Iris pigment epithelial cell (primary cell): Measurements from ENCODE around the gene SRPK3.
"Not testable (repeated sequence)": the region's sequence is repeated elsewhere in the genome, so short reads cannot be mapped to it uniquely, and the experiment has no call there.

Experiments used
- DNase-seq: peaks from one replicate; pipeline ENCODE4 v3.0.0-alpha.2; 2011; ENCODE audit warnings: low read depth

SRPK3 gene

DNA sequence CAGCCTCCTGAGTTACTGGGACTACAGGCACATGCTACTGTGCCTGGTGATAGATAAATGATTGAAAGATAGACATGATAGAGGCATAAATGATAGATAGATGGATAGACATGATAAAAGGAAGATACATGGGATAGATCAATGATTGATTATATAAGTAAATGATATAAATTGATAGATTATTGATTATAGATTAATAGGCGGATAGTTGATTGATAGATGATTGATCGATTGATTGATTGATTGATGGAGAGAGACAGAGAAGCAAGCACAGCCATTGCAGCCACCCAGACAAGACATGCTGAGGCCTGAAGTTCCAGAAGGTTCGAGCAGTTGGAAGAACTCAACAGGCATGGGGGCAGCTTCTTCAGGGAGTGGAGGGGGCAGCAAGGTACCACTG, 34.5 kb upstream of the SRPK3 start:
- no peak for DNase-seq

DNA sequence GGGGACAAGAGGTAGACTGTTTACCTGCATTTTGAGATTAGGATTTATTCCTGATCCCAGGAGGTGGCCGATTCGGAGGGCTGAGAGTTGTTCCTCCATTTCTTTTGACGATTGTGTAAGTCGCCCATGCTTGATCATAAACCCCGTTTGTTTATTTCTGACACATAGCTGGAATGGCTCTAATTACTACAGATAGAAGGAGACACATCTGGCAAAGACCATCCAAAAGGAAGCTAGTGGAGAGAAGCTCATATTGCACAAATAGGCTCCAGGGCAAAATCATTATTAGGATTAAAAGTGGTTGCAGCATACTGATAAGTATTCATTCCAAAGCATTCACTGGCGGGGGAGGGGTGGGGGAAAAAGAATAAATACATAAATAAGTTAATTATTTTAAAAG, 33.9 kb upstream of the SRPK3 start:
- not testable (repeated sequence) for DNase-seq

DNA sequence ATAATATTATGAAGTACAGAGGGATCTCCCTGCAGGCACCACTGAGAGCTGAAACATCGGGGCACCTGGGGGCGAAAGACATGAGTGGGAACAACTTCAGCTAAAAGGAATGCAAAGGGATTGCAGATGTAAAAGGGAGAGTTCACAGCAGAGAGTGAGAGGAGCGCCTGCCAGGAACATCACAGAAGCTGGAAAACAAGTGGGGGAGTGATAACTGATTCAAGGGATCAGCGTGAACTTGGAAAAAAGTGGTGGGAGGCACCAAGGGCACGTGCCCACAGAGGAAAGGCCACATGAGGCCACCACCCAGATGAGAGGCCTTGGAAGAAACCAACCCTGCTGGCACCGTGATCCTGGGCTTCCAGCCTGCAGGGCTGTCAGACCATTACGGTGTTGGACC, 31.8 kb upstream of the SRPK3 start:
- DNase-seq = not testable (repeated sequence)

DNA sequence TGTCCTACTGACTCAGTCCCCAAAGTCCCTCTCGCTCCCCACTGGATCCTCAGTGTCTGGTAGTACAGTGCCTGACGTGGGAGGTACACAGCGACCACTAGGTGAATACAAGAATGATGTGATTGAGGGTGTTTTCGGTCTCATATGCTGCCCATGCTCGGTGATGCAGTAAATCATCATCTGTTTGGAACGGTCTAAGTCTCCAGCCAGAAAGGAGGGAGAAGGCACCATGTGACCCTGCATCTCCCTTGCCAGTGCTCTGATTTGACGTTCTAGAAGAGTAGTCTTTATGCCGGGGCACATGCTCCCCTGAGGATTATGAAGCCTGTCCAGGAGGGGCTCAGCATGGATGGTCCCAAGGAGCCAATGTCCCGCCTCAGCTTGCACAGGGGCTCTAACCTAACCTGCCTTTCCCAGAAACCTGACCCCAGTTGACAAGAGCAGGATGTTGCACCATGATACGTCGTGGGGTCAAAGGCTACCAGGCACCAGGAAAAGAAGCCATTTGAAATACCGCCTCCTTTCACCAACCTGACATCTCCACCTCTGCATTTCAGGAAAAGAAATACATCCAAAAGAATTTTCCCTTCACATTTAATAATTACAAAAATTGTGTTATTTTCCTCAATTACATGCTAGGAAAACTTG, 30.6 kb upstream of the SRPK3 start:
- no peak for DNase-seq

DNA sequence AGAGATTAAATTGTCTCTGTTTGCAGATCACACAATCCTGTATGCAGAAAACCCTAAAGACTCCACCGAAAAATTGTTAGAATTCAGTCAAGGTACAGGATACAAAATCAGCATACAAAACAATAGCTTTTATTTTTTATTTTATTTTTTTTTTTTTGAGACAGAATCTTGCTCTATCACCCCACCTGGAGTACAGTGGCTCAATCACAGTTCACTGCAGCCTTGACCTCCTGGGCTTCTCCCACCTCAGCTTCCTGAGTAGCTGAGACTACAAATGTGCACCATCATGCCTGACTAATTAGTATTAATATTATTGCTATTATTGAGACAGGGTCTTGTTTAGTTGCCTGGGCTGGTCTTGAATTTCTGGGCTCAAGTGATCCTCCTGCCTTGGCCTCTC, 25.7 kb upstream of the SRPK3 start:
- no peak for DNase-seq

DNA sequence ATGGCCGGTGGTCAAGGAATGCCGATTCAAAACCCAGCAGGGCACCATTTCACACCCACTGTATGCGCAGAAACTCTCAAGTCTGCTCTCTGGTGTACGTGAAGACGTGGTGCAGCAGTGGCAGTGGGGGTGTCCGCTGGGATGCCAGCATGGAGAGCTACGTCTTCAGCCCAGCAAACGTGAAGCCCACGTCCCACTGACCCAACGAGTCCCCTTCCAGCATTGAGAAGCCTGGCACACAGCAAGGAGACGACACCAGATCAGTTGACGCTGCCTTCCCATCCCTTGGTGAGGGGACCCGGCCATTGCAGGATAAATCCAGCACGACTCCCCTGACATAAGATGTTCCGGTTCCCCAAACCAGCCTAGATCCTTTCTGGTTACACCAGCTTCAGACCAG, 19.0 kb upstream of the SRPK3 start:
- DNase-seq = no peak

DNA sequence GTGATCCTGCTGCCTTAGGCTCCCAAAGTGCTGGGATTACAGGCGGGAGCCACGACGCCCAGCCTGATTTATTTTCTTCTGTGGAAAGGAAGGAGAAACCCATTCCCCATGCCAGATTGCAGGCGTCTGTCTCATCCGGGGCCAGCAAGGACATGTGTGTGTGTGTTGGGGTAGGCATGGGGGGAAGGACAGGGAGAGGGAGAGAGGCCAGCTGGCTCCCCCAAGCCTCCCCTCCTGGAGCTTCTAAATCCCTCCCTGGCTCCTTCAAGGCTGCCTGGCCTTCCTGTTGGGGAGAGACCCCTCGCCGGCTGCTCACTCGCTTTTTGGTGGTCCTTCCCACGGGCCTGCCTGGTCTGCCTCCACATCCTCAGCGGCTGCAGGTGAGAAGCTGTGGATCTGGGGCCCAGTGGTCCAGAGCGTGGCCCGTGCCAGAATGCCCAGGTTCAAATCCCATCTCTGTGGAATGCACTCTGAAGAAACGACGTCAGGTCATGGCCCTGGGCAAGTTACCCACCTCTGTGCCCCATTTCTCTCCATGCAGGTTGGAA, 18.1 kb upstream of the SRPK3 start:
- no peak for DNase-seq

DNA sequence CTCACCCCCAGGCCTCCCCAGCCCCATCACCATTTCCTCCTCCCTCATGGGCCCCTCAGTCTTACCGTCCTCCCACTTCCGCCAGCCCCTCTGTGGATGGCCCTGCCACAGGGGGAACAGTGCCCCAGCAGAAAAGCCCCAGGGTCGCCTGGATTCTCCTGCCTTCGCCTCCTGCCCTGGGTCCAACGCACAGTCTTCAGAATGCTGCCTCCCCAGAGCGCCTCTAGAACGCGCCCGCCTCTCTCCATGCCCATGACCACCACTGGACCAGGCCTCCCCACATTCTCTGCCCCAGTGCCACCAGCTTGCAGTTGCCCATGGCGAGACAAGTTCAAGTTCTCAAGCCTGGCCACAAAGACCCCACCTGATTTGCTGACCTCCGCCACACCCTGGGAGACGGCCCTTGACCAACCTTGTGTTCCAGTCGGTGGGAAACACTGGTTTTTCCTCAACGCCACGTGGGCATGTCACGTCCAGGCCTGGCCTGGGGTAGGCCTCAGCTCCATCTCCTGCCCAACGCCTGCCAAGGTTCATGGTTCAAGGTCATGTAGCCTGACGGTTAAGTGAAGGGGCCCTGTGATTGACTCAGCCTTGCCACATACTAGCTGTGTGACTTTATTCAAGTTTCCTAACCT, 17.4 kb upstream of the SRPK3 start:
- no peak for DNase-seq

DNA sequence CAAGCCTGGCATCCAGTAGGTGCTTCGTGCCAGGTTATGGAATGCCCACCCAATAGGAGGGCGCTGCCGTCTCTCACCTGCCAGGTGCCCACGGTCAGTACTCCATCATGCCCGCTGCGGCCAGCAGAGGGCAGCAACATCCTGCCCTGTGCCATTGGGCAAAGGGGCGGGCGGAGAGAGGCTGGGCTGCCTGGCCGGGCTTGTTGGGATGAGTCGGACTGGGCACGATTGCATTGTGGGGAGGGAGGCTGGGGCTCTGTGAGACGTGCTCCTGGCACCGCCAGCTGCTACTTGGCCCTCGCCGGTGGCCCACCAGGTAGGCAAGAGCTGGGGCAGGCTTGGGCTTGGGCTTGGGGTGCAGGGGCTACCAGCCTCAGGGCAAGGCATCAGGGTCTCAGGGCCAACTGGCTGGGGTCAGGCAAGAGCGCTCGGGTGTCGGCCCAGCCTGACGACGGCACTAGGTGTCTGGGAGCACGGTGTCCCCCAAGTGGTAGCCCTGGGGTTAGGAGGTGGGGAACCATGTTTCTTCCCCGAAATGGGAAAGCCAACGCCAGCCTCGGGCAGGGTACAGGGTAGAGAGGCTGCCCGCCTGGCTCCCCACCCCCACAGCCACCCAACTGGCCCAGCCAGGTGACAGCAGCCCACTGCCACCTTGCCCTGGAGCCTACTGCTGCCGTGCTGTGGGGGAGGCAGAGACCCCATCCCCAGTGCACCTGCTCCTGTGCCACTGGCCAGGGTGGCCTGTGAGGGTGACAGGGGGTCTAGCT, 16.7 kb upstream of the SRPK3 start, which contains the start of gene PLXNB3:
TSS of gene PLXNB3 (plus strand) at position 261 of the 767 bp plus-strand sequence. CDS start 1,287 bp downstream, outside the sequence.
- peak; percentile 50 for DNase-seq

DNA sequence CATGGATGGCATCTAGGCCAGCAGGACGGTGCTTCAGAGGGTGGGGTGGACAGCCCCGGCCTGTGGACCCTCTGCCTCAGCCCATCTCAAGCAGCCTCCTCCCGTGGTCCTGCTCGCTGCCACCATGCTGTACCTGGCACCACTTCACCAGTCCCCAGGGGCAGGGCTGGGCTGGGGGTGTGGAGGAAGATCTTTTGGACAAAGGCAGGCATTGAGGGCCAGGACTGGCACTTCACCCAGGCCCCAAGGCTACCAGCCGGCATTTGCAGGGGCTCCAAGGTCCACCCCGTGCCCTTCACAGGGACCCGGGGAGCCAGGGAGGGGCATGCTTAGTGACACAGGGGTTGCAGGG, 16.1 kb upstream of the SRPK3 start:
- DNase-seq = no peak

DNA sequence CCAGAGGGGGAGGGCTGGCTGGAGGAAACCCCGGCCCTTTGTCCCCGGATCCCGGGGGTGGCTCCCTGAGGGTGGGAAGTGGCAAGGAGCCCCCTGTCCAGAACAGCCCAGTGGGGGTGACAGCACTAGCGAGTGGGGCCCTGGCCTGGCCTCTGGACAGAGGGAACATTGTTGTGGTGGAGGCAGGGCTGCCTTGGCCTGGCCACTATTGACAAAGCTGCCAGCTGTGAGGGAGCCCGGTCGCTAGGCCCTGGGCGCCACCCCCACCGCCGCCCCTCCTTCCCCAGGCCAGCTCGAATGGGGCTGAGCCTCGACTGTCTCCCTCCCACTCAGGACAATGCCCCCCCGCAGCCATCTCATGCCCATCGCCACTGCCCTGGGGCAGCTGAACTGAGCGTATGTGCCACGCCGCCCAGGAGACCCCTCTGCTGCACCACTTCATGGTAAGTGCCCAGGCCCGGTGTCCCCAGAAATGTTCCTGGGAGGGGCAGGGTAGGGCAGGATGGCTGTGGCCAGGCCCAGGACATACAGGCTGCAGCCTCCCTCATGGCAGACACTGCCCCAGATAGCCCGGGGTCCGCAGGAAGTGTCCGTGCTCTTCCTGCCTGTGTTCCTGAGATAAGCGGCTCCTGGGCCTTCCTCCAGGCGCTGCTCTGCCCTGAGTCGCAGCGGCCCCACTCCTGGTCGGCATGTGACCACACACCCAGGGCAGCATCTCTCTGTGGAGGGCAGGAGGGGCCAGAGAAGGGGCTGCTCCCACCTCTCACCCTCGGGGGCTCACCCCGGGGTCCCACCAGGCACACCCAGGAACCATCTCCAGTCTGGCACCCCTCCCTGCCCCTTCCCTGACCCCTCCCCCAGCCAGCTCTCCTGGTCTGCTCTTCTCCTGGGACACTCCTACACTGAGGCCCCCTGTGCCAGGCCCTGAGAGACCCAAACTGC, 15.4 kb upstream of the SRPK3 start:
- no peak for DNase-seq

DNA sequence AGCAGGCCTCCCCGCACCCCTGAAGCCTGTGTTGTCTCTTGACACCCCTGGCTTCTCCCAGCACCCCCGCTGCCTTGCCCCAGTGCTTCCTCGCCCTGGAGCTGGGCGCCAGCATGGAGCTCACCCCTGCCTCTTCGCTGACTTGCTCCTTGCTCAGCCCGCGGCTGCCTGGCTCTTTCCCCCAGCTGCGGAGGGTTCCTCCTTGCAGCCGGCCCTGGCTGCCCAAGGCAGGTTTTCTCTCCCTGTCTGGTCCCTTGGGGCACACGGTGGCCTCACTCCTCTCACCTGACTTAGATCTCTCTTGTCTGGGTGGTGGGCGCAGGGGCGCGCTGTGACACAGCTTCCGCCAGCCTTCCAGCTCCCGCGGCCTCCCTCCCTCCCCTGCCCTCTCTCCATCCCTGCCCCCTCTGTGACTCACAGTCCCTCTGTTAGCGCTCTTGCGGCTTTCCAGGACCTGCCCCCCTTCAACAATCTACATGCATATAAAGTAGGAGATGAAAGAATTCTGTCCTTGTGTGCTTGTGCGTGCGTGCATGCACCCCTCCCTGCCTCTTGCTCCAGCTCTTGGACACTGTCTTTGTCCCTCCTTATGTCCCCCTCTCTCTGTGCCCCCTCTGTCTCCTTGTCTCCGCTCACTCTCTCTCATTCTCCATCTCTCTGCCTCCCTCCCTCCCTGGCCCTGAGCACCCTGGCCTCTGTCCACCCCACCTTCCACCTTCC, 14.6 kb upstream of the SRPK3 start:
- peak; percentile 71 for DNase-seq

DNA sequence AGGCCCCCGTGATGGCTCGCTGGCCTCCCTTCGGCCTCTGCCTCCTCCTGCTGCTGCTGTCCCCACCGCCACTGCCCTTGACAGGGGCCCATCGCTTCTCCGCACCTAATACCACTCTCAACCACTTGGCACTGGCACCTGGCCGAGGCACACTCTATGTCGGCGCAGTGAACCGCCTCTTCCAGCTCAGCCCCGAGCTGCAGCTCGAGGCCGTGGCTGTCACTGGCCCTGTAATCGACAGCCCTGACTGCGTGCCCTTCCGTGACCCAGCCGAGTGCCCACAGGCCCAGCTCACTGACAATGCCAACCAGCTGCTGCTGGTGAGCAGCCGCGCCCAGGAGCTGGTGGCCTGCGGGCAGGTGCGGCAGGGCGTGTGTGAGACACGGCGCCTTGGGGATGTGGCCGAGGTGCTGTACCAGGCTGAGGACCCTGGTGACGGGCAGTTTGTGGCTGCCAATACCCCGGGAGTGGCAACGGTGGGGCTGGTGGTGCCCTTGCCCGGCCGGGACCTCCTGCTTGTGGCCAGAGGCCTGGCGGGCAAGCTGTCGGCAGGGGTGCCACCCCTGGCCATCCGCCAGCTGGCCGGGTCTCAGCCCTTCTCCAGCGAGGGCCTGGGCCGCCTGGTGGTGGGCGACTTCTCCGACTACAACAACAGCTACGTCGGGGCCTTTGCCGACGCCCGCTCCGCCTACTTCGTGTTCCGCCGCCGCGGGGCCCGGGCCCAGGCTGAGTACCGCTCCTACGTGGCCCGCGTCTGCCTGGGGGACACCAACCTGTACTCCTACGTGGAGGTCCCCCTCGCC, 13.8 kb upstream of the SRPK3 start:
- DNase-seq = no peak

DNA sequence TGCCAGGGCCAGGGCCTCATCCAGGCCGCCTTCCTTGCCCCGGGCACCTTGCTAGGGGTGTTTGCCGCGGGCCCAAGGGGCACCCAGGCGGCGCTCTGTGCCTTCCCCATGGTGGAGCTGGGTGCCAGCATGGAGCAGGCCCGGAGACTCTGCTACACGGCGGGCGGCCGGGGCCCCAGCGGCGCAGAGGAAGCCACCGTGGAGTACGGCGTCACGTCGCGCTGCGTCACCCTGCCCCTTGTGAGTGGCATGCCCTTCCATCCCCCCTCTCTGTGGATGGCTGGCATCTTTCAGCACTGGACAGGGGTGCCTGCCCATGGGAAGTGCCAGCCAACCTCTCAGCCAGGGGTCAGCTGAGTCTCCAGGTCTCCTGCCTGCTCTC, 13.2 kb upstream of the SRPK3 start:
- DNase-seq = no peak

DNA sequence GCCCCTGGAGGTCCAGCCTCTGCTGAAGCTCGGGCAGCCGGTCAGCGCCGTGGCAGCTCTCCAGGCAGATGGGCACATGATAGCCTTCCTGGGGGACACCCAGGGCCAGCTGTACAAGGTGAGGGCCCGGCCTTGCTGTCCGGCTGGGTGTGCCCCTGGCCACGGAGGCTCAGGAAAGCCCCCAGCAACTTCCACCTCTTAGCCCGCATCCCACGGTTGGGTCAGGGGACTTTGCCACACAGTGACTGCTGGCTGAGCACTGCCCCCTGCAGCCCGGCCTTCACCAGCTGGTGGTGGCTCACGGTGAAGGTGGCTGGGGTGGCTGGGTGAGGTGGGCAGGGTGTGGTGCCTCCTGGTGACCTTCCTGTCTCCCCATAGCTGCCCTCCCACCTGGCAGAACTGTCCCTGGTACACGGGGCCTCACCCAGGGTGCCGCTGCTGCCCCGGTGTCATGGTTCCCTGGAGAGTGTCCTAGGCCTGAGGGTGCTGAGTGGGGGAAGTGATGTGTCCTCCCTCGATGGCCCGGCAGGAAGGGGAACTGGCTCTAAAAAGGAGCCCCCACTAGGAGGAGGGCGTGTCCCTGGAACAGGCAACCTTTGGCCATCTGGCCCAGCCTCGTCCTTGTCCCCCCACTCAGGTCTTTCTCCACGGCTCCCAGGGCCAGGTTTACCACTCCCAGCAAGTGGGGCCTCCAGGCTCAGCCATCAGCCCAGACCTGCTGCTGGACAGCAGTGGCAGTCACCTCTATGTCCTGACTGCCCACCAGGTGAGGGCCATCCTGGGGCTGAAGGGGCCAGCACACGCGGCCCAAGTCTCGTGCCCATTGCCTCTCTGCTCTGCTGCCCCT, 12.3 kb upstream of the SRPK3 start:
- DNase-seq = no peak

DNA sequence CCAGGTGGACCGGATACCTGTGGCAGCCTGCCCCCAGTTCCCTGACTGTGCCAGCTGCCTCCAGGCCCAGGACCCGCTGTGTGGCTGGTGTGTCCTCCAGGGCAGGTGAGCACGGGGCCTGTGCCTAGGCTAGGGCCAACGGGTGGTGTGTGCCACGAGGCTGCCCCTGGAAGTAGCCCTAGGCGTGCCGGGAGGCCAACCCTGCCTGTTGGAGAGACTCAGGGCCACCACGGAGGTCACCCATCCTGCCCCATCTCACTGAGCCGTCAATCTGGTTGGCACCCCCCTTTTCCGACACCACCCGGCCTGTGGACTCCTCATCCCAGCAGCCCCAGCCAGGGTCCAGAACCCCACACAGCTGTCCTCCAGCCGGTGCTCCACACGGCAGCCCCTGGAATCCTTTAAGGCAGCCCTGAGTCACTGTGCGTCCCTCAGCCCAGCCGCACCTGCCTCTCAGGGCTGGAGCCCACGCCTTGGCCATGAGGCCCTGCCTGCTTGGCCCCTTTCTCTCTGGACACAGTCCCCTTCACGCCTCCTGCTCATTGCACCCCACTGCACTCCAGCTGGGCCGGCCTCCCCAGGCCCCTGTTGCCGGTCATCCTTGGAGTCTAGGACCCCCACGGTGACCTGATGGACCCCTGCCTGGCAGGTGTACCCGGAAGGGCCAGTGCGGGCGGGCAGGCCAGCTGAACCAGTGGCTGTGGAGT, 11.5 kb upstream of the SRPK3 start:
- DNase-seq = no peak

DNA sequence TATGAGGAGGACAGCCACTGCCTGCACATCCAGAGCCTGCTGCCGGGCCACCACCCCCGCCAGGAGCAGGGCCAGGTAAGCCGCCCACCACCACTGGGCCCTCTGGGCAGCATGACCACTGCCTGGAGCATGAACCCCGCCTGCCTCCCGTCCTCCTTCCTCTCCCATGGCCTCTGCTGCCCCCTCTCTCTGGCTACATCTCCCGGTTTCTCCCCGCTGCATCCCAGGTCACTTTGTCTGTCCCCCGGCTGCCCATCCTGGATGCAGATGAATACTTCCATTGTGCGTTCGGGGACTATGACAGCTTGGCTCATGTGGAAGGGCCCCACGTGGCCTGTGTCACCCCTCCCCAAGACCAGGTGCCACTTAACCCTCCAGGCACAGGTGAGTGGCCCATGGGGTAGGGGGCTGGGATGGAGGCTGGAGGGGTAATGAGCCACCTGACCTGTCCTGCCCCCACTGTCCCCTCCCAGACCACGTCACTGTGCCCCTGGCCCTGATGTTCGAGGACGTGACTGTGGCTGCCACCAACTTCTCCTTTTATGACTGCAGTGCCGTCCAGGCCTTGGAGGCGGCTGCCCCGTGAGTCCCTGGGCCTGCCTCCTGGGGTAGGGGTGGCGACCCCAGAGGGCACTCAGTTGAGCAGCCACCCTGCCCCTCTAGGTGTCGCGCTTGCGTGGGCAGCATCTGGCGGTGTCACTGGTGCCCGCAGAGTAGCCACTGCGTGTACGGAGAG, 10.8 kb upstream of the SRPK3 start:
- no peak for DNase-seq
